ENCODE measurements around the gene CCT7. TPM values are rescaled to one million over a fixed set of nuclear protein-coding genes. Genes with fewer than 3 reads are reported as not detected.

The CCT7 gene
- total and polyA plus RNA-seq, 8 donors, result 72.7 to 141 (median 105) TPM

GRCh38 chr2:73284296-73285158, 50.4 kb downstream of the CCT7 start, which contains the start of gene FBXO41:
Gene FBXO41 (minus strand): TSS chr2:73284478. CDS start chr2:73269630, 14,848 bp downstream.
- no peak for TF ChIP-seq CTCF (IDR thresholded peaks at IDR 0.05)
- Histone ChIP-seq H3K4me1 (no peaks in the 10 kb centered on the region), H3K9me3 (no peaks in the 10 kb centered on the region), H3K36me3 (no peaks in the 10 kb centered on the region), H3K27ac (no peak within 1 kb of the TSS), H3K27me3 (no peaks in the 10 kb centered on the region), H3K4me3 (peak within 1 kb of the TSS; percentile 36 to 87 (median 62))
- peak in 5 of 6 donors; percentile 29 to 78 (median 50) for DNase-seq
- ATAC-seq, result peak; percentile 81 to 92 (median 88)
- WGBS, 2 donors, result 3% methylated on average over 41 to 69 of the region's 69 CpGs
- no peak for FAIRE-seq
- intact Hi-C loops (cut with DNase I), result no loop called here

GRCh38 chr2:73285159-73285739, 51.1 kb downstream of the CCT7 start:
- ATAC-seq, result peak in 3 of 4 donors; percentile 29 to 58 (median 51)
- WGBS, 2 donors, result 62 to 66% methylated on average over 5 of the region's 5 CpGs
- no peaks in the 10 kb centered on the region for H3K36me3 ChIP-seq
- no peak for DNase-seq
- no peaks in the 10 kb centered on the region for H3K4me1 ChIP-seq
- intact Hi-C loops (cut with DNase I), result no loop called here
- H3K4me3 ChIP-seq, result peak overlapping the region in 1 of 4 donors; percentile 87
- H3K27ac ChIP-seq, result no peak overlapping the region
- H3K27me3 ChIP-seq, result no peaks in the 10 kb centered on the region
- FAIRE-seq, result no peak
- TF ChIP-seq CTCF (IDR thresholded peaks at IDR 0.05), result no peak
- no peaks in the 10 kb centered on the region for H3K9me3 ChIP-seq

DNA sequence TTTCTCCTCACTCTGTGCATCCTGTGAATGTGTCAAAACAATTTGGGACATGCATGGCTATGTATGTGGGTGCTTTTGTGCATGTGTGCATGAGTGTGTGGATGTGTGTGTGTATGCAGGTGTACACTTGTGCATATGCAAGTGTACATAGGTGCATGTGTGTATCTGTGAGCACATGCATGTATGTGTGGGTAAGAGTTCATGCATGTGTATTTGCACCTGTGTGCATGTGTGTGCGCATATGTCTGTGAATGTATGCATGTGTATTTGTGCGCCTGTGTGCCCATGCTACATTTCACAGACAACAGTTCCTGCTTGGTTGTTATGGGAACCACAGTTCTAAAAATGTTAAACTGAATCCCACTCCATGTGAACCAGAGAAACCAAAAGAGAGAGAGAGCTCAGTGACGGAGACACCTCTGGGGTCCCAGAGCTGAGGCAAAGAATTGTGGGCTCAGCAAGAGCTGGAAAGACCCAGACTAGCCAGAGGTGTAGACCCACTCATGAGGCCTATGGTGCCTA, 52.1 kb downstream of the CCT7 start:
- Histone ChIP-seq H3K36me3 (no peaks in the 10 kb centered on the region), H3K27me3 (no peaks in the 10 kb centered on the region), H3K9me3 (no peaks in the 10 kb centered on the region), H3K27ac (no peak overlapping the region), H3K4me1 (no peaks in the 10 kb centered on the region), H3K4me3 (no peak overlapping the region)
- intact Hi-C loops (cut with DNase I), result no loop called here
- FAIRE-seq, result no peak
- DNase-seq, result no peak
- TF ChIP-seq CTCF (IDR thresholded peaks at IDR 0.05), result no peak
- ATAC-seq, result no peak
- WGBS, 2 donors, result 92 to 93% methylated on average over 3 of the region's 3 CpGs

DNA sequence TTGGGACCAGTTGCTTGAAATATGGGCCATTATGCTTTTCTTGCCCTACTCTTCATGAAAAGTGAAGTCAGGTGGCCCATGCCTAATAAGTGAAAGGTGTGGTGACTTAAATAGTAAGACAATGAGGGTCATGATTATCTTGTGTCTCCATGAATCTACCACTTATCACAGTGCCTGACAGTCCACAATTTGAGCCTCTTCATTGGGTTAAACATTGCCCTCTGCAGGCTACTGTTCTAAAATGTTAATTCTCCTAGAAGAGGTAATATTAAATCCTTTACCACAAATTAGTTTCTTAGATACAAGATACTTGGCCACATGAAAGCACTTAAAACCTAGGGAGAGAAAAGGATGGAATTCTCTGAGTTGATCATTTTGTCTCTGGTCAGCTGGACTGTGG, 55.2 kb downstream of the CCT7 start:
- ATAC-seq, result no peak
- no peak for DNase-seq
- intact Hi-C loops (cut with DNase I), result no loop called here
- no peak for TF ChIP-seq CTCF (IDR thresholded peaks at IDR 0.05)
- no peak overlapping the region for H3K27ac ChIP-seq
- no peaks in the 10 kb centered on the region for H3K36me3 ChIP-seq
- no peak overlapping the region for H3K4me3 ChIP-seq
- H3K4me1 ChIP-seq, result no peaks in the 10 kb centered on the region
- no peaks in the 10 kb centered on the region for H3K9me3 ChIP-seq
- peaks cover 0 to 21% (median 11%) of the 10 kb centered on the region in 4 donors for H3K27me3 ChIP-seq
- FAIRE-seq, result no peak

Measured in pancreas (tissue), 10 donors.